Neuronal stem cell (in vitro differentiated cells): Measurements from ENCODE around the gene SLC3A2.

Source experiments
- DNase-seq: peaks from one replicate; pipeline ENCODE4 v3.0.0-alpha.2; 2013; ENCODE audit warnings: low spot score
- H2AFZ ChIP-seq: one replicate; pipeline ENCODE4 v1.6.1; 2013; ENCODE audit warnings: mild to moderate bottlenecking, low read length, inconsistent platforms
- H2AK5ac ChIP-seq: 2 replicates; pipeline ENCODE4 v1.6.1; 2013; ENCODE audit warnings: low read depth, mild to moderate bottlenecking, inconsistent platforms, low read length, moderate library complexity, mixed read lengths
- H2BK120ac ChIP-seq: 2 replicates; pipeline ENCODE4 v1.6.1; 2013; ENCODE audit warnings: low read depth, mild to moderate bottlenecking, inconsistent platforms, low read length, moderate library complexity, mixed read lengths
- H2BK12ac ChIP-seq: one replicate; pipeline ENCODE4 v1.6.1; 2013; ENCODE audit warnings: low read length, inconsistent platforms
- H2BK15ac ChIP-seq: 2 replicates; pipeline ENCODE4 v1.6.1; 2013; ENCODE audit warnings: mild to moderate bottlenecking, low read length, inconsistent platforms, mixed read lengths
- H2BK5ac ChIP-seq: one replicate; pipeline ENCODE4 v1.6.1; 2013; ENCODE audit warnings: inconsistent platforms, mild to moderate bottlenecking, low read length, moderate library complexity
- H3K14ac ChIP-seq: one replicate; pipeline ENCODE4 v1.6.1; 2013; ENCODE audit warnings: low read length, inconsistent platforms
- H3K18ac ChIP-seq: 2 replicates; pipeline ENCODE4 v1.6.1; 2013; ENCODE audit warnings: low read length, inconsistent platforms
- H3K23ac ChIP-seq: 2 replicates; pipeline ENCODE4 v1.6.1; 2013; ENCODE audit warnings: low read depth, mild to moderate bottlenecking, mixed read lengths, low read length, inconsistent platforms; ENCODE audit not compliant: poor library complexity
- H3K27ac ChIP-seq: replicated peaks from 3 replicates; pipeline ENCODE4 v1.5.1; 2013; ENCODE audit warnings: low read length, inconsistent platforms
- H3K27me3 ChIP-seq, 3 experiments: 2 replicates each; pipeline ENCODE4 v1.6.1; 2013; ENCODE audit warnings: low read length in 3 of 3, mild to moderate bottlenecking in 2 of 3, inconsistent platforms in 1 of 3, low read depth in 1 of 3, mixed read lengths in 1 of 3, moderate library complexity in 1 of 3; ENCODE audit not compliant: control insufficient read depth in 3 of 3, insufficient read depth in 3 of 3
- H3K36me3 ChIP-seq, 2 donors: replicated peaks in 1 of 2; 2 replicates each; pipeline ENCODE4 v1.6.1; 2013; ENCODE audit warnings: low read length in 2 of 2; ENCODE audit not compliant: control insufficient read depth in 2 of 2, insufficient read depth in 2 of 2
- H3K4ac ChIP-seq: 2 replicates; pipeline ENCODE4 v1.6.1; 2013; ENCODE audit warnings: inconsistent platforms, mild to moderate bottlenecking, low read length, moderate library complexity
- H3K4me1 ChIP-seq, 2 donors: 1 replicate in 1 of 2; 2 replicates in 1 of 2; pipeline ENCODE4 v1.6.1; 2013; ENCODE audit warnings: low read length in 2 of 2, low read depth in 1 of 2; ENCODE audit not compliant: control insufficient read depth in 2 of 2, insufficient read depth in 1 of 2
- H3K4me2 ChIP-seq: one replicate; pipeline ENCODE4 v1.6.1; 2013; ENCODE audit warnings: mild to moderate bottlenecking, low read length, inconsistent platforms; ENCODE audit not compliant: insufficient read depth, poor library complexity, severe bottlenecking
- H3K4me3 ChIP-seq, 2 donors: 2 replicates each; pipeline ENCODE4 v1.5.1; 2013; ENCODE audit warnings: low read length in 2 of 2, mild to moderate bottlenecking in 2 of 2, inconsistent platforms in 1 of 2, moderate library complexity in 1 of 2
- H3K79me1 ChIP-seq: one replicate; pipeline ENCODE4 v1.6.1; 2013; ENCODE audit warnings: low read depth, mild to moderate bottlenecking, inconsistent platforms, low read length, moderate library complexity
- H3K9ac ChIP-seq: one replicate; pipeline ENCODE4 v1.6.1; 2013; ENCODE audit warnings: mild to moderate bottlenecking, low read depth, low read length, inconsistent platforms; ENCODE audit not compliant: poor library complexity
- H3K9me3 ChIP-seq, 2 donors: replicated peaks in 1 of 2; 2 replicates each; pipeline versions ENCODE3 to v1.6.1; 2013; ENCODE audit warnings: low read length in 2 of 2, mild to moderate bottlenecking in 2 of 2, inconsistent platforms in 1 of 2, low read depth in 1 of 2, mixed read lengths in 1 of 2, moderate library complexity in 1 of 2; ENCODE audit not compliant: control insufficient read depth in 2 of 2, insufficient read depth in 1 of 2
- H4K8ac ChIP-seq: one replicate; pipeline ENCODE4 v1.6.1; 2013; ENCODE audit warnings: low read depth, mild to moderate bottlenecking, inconsistent platforms, low read length, moderate library complexity
- H4K91ac ChIP-seq: one replicate; pipeline ENCODE4 v1.6.1; 2013; ENCODE audit warnings: low read length, low read depth, mild to moderate bottlenecking, inconsistent platforms; ENCODE audit not compliant: poor library complexity
- WGBS, 2 donors: extraction: QIAGEN DNeasy Blood & Tissue Kit; methylation state at CpG; one replicate each; pipeline ENCODE4 v1.1.7; 2013; ENCODE audit warnings: missing lambda C conversion rate in 2 of 2, mixed read lengths in 1 of 2; ENCODE audit not compliant: insufficient read length in 2 of 2, insufficient replicate concordance in 1 of 2; ENCODE audit errors: extremely low coverage in 2 of 2; 5-methylcytosine and 5-hydroxymethylcytosine counted together

SLC3A2 gene

GRCh38 chr11:62905296-62905695, 24.6 kb downstream of the SLC3A2 start:
- Histone ChIP-seq H3K4me1 (peaks cover 0 to 5% of the 10 kb centered on the region in 2 donors), H2BK120ac (no peak overlapping the region), H3K18ac (no peak overlapping the region), H3K27me3 (peaks cover 0 to 56% (median 2%) of the 10 kb centered on the region in 3 experiments), H3K4ac (no peak overlapping the region), H2BK15ac (no peak overlapping the region), H3K9me3 (no peaks in the 10 kb centered on the region), H2BK12ac (no peak overlapping the region), H2AFZ (peak overlapping the region; percentile 47), H3K9ac (no peak overlapping the region), H3K4me3 (no peak overlapping the region), H3K14ac (no peak overlapping the region), H3K79me1 (no peaks in the 10 kb centered on the region), H3K27ac (no peak overlapping the region), H3K23ac (no peak overlapping the region), H4K8ac (no peak overlapping the region), H4K91ac (no peak overlapping the region), H2BK5ac (no peak overlapping the region), H3K4me2 (no peak overlapping the region), H3K36me3 (no peaks in the 10 kb centered on the region), H2AK5ac (no peak overlapping the region)
- no peak for DNase-seq
- no CpG with 5 or more reads among the region's 3 CpGs for WGBS, 2 donors

GRCh38 chr11:62905927-62906531, 25.3 kb downstream of the SLC3A2 start:
- H3K9ac ChIP-seq: no peak overlapping the region
- no peak overlapping the region for H4K8ac ChIP-seq
- H3K4ac ChIP-seq: no peak overlapping the region
- no peak overlapping the region for H2AK5ac ChIP-seq
- peak; percentile 90 for DNase-seq
- no CpG with 5 or more reads among the region's 14 CpGs for WGBS, 2 donors
- H3K18ac ChIP-seq: no peak overlapping the region
- no peak overlapping the region for H2BK5ac ChIP-seq
- H3K4me1 ChIP-seq: peaks cover 0 to 5% of the 10 kb centered on the region in 2 donors
- no peak overlapping the region for H3K23ac ChIP-seq
- H3K4me3 ChIP-seq: no peak overlapping the region
- H3K14ac ChIP-seq: no peak overlapping the region
- no peaks in the 10 kb centered on the region for H3K36me3 ChIP-seq
- H3K4me2 ChIP-seq: no peak overlapping the region
- no peak overlapping the region for H2BK12ac ChIP-seq
- H2BK15ac ChIP-seq: no peak overlapping the region
- no peaks in the 10 kb centered on the region for H3K9me3 ChIP-seq
- H2AFZ ChIP-seq: peak overlapping the region; percentile 47
- H4K91ac ChIP-seq: no peak overlapping the region
- H3K27ac ChIP-seq: no peak overlapping the region
- no peaks in the 10 kb centered on the region for H3K79me1 ChIP-seq
- peaks cover 0 to 56% (median 2%) of the 10 kb centered on the region in 3 experiments for H3K27me3 ChIP-seq
- no peak overlapping the region for H2BK120ac ChIP-seq

GRCh38 chr11:62908468-62909072, 27.9 kb downstream of the SLC3A2 start:
- Histone ChIP-seq H3K4me3 (no peak overlapping the region), H2BK15ac (peak overlapping the region; percentile 24), H4K91ac (no peak overlapping the region), H2BK120ac (peak overlapping the region; percentile 53), H3K18ac (peak overlapping the region; percentile 74), H3K27me3 (peaks cover 0 to 44% (median 2%) of the 10 kb centered on the region in 3 experiments), H2AK5ac (peak overlapping the region; percentile 85), H3K23ac (no peak overlapping the region), H3K79me1 (no peaks in the 10 kb centered on the region), H3K4me2 (no peak overlapping the region), H3K36me3 (no peaks in the 10 kb centered on the region), H3K9ac (no peak overlapping the region), H3K27ac (no peak overlapping the region), H4K8ac (no peak overlapping the region), H3K9me3 (no peaks in the 10 kb centered on the region), H2AFZ (peak overlapping the region; percentile 84), H3K4me1 (peaks cover 0 to 5% of the 10 kb centered on the region in 2 donors), H2BK12ac (peak overlapping the region; percentile 31), H3K4ac (no peak overlapping the region), H2BK5ac (no peak overlapping the region), H3K14ac (no peak overlapping the region)
- no CpG with 5 or more reads among the region's 9 CpGs for whole genome bisulfite sequencing, 2 donors
- DNase-seq: no peak

- WGBS, 2 donors: no CpG with 5 or more reads among the region's 24 CpGs
- Histone ChIP-seq H3K23ac (peak overlapping the region; percentile 47), H3K14ac (no peak overlapping the region), H3K18ac (peak overlapping the region; percentile 86), H4K8ac (peak overlapping the region; percentile 27), H3K4me3 (no peak overlapping the region), H2BK5ac (peak overlapping the region; percentile 6), H3K79me1 (no peaks in the 10 kb centered on the region), H3K27ac (no peak overlapping the region), H3K27me3 (peaks cover 0 to 41% (median 2%) of the 10 kb centered on the region in 3 experiments), H3K4ac (peak overlapping the region; percentile 67), H3K4me2 (no peak overlapping the region), H2BK12ac (peak overlapping the region; percentile 70), H3K9ac (no peak overlapping the region), H4K91ac (peak overlapping the region; percentile 82), H2BK15ac (peak overlapping the region; percentile 93), H2BK120ac (peak overlapping the region; percentile 53), H3K4me1 (peaks cover 0 to 5% of the 10 kb centered on the region in 2 donors), H2AK5ac (peak overlapping the region; percentile 85), H3K9me3 (no peaks in the 10 kb centered on the region), H2AFZ (peak overlapping the region; percentile 84), H3K36me3 (no peaks in the 10 kb centered on the region)
- DNase-seq: peak; percentile 58
Measured at GRCh38 chr11:62909107-62909894, 28.6 kb downstream of the SLC3A2 start.
